Measurements from ENCODE around the gene NDUFV1.
"Not testable (repeated sequence)": the region's sequence is repeated elsewhere in the genome, so short reads cannot be mapped to it uniquely, and the experiment has no call there.

The NDUFV1 gene

DNA sequence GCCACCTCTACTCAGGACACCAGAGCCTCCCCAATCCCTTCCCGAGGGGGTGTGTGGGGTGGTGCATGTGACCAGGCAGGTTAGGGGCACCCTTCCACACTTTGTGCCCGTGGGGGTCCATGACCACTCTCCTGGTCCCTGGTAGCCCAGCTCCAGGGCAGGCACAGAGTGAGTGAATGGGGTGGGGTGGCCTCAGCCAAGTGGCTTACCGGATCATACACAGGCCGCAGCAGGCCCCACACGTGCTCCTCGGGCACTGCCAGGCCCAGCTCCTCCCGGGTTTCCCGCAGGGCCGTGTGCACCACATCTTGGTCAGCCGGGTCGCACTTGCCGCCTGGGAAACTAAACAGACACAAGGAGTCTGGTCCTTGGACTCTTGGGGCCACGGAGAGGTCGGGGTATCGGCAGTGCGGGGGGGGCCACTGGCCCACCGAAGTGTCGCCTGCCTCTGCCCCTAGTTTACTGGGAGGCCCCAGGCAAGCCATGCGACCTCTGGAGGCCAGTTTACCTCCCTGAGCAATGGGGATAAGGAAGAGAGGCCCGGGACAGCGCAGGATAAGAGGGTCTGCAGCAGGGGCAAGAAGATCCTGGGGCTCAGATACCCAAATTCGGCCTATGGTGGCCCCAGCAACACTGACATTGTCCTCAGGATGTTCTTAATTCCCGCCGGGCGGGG is 22.1 kb downstream of the NDUFV1 start:
- no peak for DNase-seq

DNA sequence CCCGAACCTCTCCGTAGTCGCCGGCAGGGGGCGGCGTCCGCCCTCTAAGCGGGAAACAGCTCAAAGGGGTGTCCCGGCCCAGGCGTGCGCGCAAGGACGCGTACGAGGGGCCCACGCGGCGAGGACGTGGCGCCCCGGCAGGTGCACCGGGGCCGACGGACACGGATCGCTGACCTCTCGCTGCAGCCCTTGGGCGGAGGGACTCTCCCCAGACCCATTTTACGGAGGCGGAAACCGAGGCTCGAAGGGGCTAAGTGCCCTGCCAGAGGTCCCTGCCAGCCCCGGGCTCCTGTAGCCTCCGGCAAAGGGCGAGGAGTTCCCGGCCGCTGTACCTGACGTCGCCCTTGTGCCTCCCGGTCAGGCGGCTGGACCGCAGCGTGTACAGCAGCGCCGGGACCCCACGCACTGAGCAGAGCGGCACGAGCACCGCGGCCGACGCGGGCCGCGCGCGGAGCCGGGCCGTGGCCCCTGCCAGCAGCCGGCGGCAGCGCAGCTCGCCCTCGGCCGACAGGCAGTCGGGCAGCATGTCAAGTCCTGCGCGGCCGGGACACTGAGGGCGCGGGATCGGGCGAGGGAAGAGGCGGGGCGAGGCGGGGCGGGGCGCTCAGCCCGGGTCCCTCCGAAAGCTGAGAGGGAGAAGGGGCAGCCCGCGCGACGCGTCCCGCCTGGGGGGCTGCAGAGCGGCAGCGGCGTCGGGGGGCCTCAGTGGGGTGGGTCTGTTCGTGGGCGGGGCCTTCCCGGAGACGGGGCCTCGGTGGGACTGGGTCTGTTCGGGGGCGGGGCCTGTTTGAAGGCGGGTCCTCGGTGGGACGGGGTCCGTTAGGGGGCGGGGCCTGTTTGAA is 22.9 kb downstream of the NDUFV1 start, which contains the start of gene NUDT8:
Gene NUDT8, minus strand, starts transcription at position 552 of the 842 bp plus-strand sequence. Its CDS starts 26 bp downstream, at position 526.
- peak; percentile 92 for DNase-seq

DNA sequence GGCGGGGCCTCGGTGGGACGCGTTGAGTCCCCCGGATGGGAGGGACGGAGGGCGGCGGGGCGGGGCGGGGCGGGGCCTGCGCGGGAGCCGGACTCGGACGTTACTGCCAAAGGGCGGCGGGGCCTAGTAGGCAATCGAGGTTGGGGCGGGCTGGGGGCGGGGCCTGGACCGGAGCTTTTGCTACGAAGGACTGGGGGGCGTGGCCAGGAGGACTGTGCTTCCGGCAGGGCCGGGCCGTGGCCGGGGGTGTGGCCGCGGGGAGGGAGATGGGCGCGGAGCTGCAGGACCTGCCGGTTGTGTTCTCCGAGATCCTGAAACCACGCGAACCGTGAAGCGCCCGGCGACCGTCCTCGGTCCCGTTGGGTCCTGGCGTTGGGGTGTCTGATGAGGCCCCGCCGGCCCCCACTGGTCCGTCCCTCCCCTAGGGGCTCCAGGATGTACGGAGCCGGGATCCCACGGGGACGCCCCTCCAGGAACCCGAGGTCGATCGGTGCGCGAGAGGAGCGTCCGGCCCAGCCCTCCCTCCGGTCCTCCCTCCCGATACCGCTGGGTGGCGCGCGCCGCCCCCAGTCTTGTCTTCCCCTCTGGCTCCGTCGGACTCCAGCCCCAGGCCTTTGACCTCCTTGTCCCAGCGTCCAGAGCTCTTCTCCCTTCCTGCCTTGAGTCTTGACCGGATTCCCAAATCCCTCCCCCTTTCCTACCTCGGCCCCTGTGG is 23.6 kb downstream of the NDUFV1 start:
- DNase-seq: peak; percentile 98

DNA sequence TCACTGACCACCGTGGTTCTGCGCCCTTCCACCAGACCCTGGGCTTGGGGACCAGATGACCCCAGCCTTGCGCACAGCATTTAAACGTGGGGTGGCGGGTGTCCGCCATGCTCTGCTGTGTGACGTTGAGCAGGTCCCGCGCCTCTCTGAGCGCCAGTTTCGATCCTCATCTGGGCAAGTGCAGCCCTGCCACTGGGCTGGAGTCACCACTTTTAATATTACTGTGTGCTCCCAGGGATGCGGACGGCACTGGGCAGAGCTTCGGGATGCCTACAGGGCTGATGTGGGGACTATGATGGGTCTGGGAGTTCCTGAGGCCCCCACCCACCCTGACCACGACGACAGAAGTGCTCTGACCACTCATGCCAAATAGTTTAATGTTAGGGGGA is 24.2 kb downstream of the NDUFV1 start:
- no peak for DNase-seq

DNA sequence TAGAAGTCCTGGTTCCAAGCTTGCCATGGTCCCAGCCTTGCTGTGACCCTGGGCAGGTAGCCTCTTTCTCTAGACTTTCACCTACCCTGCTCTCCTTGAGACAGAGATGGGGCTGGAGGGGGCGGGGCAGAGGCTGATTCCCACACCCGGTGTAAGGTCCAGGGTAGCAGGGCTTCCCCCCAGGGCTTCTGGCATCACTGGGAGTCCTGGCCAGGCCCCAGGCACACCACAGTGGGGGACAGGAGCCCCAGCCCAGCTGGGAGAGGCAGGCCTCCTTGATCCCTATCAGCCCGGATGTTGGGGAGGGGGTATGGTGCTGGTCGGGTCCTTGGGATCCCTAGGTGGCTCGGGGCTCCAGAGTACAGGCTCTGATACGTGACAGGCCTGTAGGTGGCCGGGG is 24.7 kb downstream of the NDUFV1 start:
- no peak for DNase-seq

DNA sequence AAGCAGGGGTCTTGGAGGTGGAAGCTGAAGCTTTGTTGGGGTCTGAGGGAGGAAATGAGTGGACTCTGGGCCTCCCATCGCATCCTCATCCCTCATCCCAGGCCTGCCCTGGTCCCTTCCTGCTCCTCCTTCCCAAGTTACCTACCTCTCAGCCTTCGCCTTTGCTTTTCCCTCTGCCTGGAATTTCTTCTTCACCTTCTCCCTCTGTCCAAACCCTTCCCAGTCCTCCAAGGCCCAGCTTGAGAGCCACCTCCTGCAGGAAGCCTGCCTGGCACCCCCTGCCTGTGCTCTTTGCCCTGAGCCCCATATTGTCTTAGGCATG is 25.1 kb downstream of the NDUFV1 start:
- no peak for DNase-seq

DNA sequence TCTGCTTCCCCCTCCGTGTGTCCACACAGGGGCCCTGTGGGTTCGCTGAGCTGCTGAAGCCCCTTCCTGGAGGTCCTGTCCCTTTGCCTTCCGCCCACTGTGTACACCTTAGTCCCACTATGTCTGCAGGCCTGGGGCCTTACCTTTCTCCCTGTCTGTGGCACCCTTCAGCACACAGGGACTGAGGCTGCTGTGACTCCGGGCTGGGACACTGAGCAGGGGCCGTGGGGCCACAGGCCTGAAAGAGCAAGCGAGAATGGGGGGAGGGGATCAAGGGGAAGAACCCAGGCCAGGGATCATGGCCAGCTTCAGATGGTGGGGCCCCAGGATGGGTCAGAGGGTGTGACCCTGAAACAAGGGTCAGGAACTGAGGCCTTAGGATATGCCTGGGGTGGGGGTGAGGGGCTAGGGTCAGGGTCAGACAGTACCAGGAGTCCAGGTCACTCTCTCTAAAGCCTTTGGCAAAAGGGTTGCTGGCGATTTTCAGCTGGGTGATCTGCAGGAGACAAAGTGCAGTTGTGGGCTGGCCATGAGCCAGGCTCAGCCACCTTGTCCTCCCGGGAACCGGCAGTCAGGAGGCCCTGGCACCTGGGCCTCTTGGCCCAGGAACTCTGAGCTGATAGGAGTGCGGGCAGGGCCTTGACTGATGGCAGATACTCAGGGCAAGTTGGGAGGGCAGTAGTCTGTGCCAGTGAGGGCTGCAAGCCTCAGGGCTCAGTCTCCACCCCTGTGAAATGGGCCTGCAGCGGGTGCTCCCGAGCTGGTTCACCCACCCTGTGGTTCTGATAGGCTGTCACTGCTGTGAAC is 25.6 kb downstream of the NDUFV1 start:
- DNase-seq: no peak

DNA sequence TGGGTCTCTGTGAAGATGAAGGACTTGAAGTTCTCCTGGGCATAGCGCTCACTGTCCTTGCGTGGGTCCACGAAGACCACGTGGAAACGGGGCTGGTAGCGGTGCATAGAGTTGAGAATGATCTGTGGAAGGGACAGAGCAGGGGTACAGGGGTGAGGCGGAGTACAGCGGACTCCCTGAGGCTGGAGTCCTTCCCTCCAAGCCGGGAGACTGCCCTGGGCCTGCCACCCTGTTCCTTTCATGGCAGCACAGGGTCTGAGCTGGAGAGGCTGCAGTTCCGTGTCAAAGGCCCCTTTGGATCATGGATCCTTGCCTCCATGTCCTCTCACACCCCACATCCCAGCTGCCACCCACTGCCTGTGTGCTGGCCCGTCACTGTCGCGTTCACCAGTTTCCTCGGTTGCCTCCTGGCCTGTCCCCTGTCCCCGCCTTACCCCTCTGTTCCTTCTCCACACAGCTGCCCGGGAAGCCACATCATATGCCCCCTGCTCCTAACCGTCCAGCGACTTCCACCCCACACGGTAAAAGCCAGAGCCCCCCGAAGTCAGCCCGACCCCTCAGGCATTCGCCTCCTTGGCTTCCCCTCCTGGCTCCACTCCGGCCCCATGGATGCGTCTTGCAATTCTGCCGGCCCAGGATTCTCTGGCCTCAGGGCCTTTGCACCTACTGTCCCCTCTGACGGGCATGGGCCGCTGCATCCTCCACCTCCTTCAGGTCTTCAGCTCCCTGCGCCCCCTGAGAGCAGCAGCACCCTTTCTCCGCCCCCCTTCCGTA is 26.4 kb downstream of the NDUFV1 start:
- no peak for DNase-seq

DNA sequence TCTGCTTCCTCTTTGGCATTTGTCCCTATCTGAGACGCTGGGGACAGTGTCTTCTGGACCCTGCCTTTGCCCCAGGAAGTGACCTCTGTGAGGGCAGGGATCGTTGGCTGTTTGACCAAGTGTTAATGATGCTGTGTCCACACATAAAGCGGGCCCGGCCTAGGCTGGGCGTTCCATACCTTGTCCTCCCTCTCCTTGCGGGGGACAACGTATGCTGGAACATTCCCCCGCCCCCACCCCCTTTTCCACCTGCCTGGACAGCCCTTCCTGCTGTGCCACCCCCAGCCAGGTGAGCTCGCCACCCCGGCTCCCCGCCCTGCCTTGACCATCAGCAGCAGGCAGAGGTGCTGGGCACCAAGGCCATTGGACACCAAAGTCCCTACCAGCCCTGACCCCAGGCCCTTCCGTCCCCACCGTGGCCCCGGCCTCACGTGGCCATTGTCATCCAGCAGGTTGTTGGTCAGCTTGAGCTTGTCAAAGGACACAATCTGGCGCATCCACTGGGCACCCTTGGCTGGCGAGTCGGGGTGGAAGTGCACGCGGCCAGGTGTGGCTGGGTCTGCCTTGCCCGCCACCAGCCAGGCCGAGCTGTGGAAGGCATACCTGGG is 27.1 kb downstream of the NDUFV1 start:
- no peak for DNase-seq

DNA sequence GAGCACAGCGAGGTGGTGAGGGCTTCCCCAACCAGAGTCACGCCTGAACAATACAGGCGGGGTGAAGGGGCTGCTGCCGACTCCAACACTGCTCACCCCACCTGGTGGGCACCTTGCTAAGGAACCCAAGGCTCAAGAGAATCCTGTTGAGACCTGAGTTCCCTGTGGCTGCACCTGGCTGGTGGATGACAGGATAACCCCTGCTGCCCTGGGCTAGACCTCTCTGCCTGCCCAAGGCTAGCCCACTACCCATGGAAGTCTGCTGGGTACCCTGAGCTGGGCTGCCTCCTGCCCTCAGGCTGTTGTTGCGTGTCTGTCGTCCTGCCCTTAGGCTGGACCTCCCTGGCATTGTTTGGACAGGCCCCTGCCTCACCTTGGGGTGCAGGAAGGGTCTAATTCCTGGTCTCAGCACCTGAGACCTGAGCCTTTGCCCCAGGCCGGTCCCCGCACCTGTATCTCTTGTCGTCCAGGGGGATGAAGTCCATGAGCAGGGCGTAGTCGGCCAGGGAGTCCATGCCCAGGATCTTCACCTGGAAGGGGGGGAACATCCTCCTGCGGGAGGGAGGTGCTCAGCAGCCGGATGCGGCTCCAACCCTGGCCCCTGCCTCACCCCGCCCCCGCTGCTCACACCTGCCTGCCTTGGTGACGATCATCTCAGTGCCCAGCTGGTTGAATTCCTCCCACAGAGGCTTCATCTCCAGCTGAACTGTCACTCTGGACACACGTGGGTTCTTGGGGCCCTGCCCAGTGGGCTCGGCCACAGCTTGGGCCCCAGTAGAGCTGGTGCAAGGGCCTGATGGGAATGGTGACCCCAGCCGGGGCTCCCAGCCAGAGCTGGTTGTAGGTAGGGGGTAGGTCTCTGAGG is 27.9 kb downstream of the NDUFV1 start:
- peak; percentile 32 for DNase-seq

DNA sequence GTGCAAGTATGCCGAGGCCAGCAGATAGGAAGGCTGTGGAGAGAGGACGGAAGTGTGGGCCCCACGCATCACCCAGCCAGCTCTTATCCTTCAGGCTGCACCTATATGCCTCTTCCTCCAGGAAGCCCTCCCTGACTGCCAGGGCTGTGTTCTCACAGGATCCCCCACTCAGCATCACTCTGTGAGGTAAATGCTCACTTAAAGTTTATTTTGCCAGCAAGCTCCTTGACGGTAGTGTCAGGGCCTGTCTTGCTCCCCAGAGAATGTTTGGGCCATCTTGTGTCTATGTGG is 28.4 kb downstream of the NDUFV1 start:
- DNase-seq: no peak

DNA sequence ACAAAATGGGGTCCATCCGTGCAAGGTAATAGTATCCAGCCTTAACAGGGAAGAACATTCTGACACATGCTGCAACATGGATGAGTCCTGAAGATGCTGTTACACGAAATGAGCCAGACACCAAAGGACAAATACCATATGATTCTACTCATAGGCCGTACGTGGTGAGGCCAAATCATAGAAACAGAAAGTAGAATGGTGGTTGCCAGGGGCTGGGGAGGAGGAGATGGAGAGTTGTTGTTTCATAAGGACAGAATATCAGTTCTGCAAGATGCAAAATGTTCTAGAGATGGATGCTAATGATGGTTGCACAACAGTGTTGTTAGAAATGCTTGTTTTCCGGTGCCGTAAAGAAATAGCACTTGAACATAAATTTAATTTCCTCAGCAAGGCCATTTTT is 30.2 kb downstream of the NDUFV1 start:
- DNase-seq: no peak

DNA sequence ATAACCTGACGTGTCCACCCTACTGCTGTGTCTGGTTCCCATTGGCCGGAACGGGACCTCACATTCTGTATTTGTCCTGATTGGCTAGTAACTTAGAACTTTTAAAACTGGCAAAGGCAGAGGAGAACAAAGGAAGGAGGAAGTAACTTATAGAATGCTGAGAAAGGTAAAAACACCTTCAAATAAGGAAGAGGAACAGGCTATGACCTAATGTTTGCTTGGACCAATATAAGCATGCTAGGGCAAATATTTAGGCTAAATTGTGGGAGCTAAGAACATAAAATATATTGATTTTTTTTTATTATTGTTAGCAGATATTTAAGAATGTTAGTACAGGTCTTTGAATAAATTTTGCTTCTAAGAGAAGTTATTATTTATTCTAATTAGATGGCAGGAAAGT is 30.7 kb downstream of the NDUFV1 start:
- DNase-seq: not testable (repeated sequence)

DNA sequence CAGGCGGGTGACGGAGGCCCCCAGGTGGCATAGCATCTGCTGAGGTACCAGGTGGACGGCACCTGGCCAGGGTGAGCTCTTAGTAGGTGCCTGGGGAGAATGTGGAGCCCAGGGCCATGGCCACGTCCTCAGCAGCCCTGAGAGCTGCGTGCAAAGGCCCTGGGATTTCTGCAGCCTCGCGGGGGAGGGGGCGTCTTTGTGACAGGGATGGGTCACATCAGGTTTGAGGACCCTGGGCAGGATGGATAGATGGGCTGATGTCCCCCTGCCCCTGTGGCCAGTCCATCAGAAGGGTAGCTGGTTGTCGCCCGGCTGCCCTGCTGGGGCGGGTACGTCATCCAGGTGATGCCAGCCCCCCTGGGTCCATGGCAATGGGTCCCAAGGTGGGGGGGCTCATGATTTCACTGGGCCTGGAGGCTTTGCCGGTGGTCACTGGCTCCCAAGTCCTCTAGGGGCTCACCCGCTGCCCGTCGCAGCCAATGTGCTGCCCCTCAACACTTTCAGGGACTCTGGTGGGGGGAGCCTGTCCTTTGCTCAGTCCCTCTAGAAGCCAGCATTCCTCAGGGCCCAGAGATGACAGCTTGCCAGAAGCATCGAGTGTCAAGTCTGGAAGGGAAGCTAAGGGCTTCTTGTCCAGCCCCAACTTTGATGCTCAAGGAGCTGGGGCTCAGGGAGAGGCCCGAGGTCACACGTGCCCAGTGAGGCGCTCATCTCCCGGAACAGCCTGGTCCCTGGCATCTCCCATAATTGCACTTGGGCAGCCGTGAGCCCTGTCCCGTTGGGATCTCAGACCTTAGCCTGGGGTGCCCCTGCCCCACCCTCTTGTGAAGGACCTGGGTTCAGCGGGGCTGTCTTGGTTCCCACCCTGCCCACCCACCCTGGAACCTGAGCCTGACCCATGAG is 32.0 kb downstream of the NDUFV1 start:
- no peak for DNase-seq

DNA sequence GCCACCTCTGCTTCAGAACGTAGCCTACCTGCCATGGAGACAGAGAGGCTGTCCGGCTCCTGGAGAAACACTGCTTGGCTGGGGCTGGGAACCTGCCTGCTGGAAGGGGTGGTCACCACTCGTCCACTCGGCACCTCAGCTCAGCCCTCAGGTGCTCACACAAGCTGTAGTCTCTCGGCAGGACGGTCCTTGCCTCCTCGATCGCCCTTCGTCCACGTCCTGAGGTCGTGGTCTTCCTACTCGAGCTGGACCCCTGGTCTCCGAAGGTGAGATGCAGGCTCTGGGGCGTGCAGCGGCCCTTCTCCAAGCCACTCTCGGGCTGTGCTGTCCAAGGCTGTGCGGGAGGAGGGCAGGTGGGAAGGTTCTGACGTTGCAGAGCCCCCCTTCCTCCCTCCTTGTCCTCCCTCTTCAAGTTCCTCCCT is 32.7 kb downstream of the NDUFV1 start, which contains the start of gene TBX10:
Gene TBX10, minus strand, starts transcription at position 326 of the 422 bp plus-strand sequence. Its CDS starts 291 bp downstream, at position 35.
- no peak for DNase-seq

DNA sequence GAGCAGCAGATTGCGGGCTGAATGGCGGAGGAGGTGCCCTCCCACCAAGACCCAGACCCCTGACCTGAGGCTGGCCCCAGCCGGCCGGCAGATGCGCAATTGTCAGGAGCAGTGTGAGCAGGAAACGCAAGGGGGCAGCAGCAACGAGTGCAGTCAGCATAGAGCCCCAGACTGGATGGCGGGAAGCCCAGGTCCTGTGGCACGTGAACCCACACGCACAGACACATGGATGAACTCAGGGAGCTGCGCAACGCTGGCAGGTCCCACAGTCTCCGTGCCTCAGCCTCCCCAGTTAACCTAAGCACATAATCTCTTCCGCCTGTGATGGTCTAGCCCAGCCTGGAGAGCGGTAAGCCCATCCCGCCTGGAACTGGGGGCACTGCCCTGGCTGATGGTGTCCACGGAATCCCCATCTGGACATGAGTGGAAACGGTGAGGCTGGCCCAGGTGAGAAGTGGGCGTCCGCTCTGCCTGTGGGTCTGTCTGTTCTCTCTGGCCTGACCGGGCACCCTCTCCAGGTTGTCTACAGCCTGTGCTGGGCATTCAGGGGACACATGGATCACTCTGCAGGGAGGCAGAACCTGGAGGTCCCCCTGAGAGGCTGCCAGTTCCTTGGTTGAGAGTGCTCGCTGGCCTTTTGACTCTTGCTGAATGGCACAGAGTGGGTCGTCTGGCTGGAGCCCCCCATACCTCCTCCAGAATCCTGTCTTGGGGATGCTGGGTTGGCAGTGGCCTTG is 33.5 kb downstream of the NDUFV1 start:
- peak; percentile 62 for DNase-seq

DNA sequence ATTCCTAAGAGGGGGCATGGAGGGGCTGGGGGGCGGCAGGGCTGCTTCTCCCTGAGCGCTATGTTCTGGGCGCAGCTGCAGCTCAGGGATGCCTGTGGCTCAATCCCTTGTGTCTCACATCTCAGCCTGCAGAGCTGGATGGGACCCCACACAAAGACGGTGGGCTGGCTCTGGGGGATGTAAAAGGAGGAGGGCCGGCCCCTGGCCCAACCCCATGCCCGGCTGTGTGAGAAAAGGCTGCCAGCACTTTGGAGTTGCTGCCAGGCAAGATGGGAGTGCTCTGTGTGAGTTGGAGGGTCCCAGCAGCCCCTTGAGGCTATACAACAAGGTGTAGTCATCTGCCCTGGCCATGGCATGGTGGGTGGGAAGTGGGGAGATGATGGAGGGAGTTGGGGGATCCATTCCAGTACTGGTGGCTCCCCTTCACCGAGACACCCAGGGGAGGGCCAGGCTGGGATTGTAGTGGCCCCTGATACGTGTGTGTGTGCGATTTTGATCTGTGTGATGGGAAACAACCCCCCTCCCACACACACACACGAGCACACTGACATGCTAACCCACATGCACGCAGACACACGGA is 34.1 kb downstream of the NDUFV1 start:
- no peak for DNase-seq

DNA sequence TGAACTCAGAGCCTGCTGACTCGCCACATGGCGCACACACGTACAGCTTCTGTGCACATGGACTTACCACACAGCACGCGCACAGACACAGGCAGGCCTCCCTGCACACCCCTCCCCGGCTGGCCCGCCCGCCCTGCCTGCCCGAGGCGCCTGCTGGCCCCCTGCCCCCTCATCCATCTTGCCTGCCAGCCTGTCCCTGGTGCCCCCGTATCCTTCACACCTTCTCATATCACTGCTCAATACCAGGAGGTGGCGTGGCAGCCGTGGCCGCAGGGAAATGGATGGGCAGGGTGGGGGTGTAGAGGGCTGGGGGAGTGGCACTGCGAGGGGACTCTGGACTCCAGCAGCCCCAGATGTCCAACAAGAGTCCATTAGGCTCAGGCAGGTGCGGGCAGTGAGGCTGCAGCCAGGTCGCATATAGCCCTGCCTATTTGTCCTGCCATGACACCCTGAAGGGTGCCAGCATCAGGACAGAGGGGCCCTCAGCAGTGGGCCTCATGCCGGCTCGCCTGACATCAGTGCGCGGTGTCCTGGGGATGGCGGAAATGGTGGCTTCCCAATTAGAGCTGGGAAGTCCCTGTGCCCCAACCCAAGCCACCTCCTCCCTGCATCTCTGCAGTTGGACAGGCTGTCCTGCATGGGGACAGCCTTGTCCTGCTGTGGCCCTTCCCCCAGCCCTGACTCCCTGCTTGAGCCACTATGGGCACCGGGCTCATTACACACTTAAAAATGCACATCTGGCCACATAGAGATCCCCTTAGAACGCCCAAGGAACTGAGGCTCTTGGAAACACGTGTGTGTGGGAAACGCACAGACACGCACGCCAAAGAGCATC is 34.8 kb downstream of the NDUFV1 start:
- DNase-seq: no peak
